NCI-H1694 treated with DMSO at 0.1 percent for 48 hours (cell line): ENCODE measurements around the gene AURKA.
A peak's percentile ranks its signal among the peaks of the same experiment; 100 is the strongest.
"Not testable (repeated sequence)": the region's sequence is repeated elsewhere in the genome, so short reads cannot be mapped to it uniquely, and the experiment has no call there.

Experiments
- DNase-seq: peaks from one replicate; lab custom pipeline; 2025; lab: John Stamatoyannopoulos, UW

Gene AURKA

GRCh38 chr20:56358600-56359211, 33.3 kb downstream of the AURKA start, which contains the start of gene FAM210B:
Gene FAM210B (plus strand): TSS chr20:56358974. CDS start chr20:56359006, 32 bp downstream.
- DNase-seq, result peak; percentile 67

- DNase-seq, result no peak
These were observed 33.9 kb downstream of the AURKA start for GRCh38 chr20:56358070-56358469.

GRCh38 chr20:56353356-56353755, 38.7 kb downstream of the AURKA start:
- no peak for DNase-seq

GRCh38 chr20:56352345-56353055, 39.5 kb downstream of the AURKA start:
- DNase-seq, result no peak

GRCh38 chr20:56350842-56351241, 41.2 kb downstream of the AURKA start:
- DNase-seq, result no peak

GRCh38 chr20:56348746-56349145, 43.3 kb downstream of the AURKA start:
- DNase-seq, result no peak

- DNase-seq, result no peak
These were observed 43.7 kb downstream of the AURKA start for GRCh38 chr20:56348305-56348693.

GRCh38 chr20:56347628-56348304, 44.2 kb downstream of the AURKA start:
- DNase-seq, result no peak

GRCh38 chr20:56345911-56346310, 46.1 kb downstream of the AURKA start:
- no peak for DNase-seq

- no peak for DNase-seq
These were observed 48.1 kb downstream of the AURKA start for GRCh38 chr20:56343861-56344381.

GRCh38 chr20:56342783-56343182, 49.2 kb downstream of the AURKA start:
- DNase-seq, result no peak

- DNase-seq, result not testable (repeated sequence)
These were observed 55.3 kb downstream of the AURKA start for GRCh38 chr20:56336709-56337108.

- no peak for DNase-seq
These were observed 63.2 kb downstream of the AURKA start for GRCh38 chr20:56328861-56329260.

GRCh38 chr20:56324806-56325205, 67.2 kb downstream of the AURKA start:
- no peak for DNase-seq

- no peak for DNase-seq
These were observed 68.4 kb downstream of the AURKA start for GRCh38 chr20:56323656-56324055.

- no peak for DNase-seq
These were observed 68.8 kb downstream of the AURKA start for GRCh38 chr20:56323206-56323605.

GRCh38 chr20:56322681-56323080, 69.3 kb downstream of the AURKA start:
- no peak for DNase-seq
